NCI-H446 treated with DMSO at 0.1 percent for 48 hours (cell line): Measurements from ENCODE around the gene ZNF33A.
"Not testable (repeated sequence)": the region's sequence is repeated elsewhere in the genome, so short reads cannot be mapped to it uniquely, and the experiment has no call there.

Experiments
- DNase-seq: peaks from one replicate; lab custom pipeline; 2025; lab: John Stamatoyannopoulos, UW

ZNF33A gene

GRCh38 chr10:38045129-38045528 lies 34.7 kb downstream of the ZNF33A start:
- no peak for DNase-seq

- no peak for DNase-seq
Measured at GRCh38 chr10:38047666-38048065, 37.2 kb downstream of the ZNF33A start.

GRCh38 chr10:38050212-38050611 lies 39.7 kb downstream of the ZNF33A start:
- DNase-seq, result no peak

- no peak for DNase-seq
Measured at GRCh38 chr10:38054361-38054797, 43.9 kb downstream of the ZNF33A start.

- DNase-seq, result not testable (repeated sequence)
Measured at GRCh38 chr10:38055274-38055894, 44.9 kb downstream of the ZNF33A start.

- DNase-seq, result not testable (repeated sequence)
Measured at GRCh38 chr10:38069663-38070062, 59.2 kb downstream of the ZNF33A start.

GRCh38 chr10:38070501-38070900 lies 60.0 kb downstream of the ZNF33A start:
- DNase-seq, result no peak

GRCh38 chr10:38072552-38072951 lies 62.1 kb downstream of the ZNF33A start:
- DNase-seq, result no peak

GRCh38 chr10:38076687-38077086 lies 66.2 kb downstream of the ZNF33A start:
- no peak for DNase-seq

- DNase-seq, result not testable (repeated sequence)
Measured at GRCh38 chr10:38093318-38093717, 82.8 kb downstream of the ZNF33A start.

GRCh38 chr10:38093816-38094157 lies 83.3 kb downstream of the ZNF33A start:
- DNase-seq, result no peak

- peak; percentile 87 for DNase-seq
Measured at GRCh38 chr10:38094158-38094926, 83.9 kb downstream of the ZNF33A start, which contains the start of gene ZNF37A. TSS of gene ZNF37A (plus strand) at chr10:38094337. CDS start at chr10:38096618, 2,281 bp downstream.

GRCh38 chr10:38094927-38095574 lies 84.6 kb downstream of the ZNF33A start:
- DNase-seq, result no peak

GRCh38 chr10:38102880-38103279 lies 92.4 kb downstream of the ZNF33A start:
- no peak for DNase-seq

- no peak for DNase-seq
Measured at GRCh38 chr10:38103756-38104155, 93.3 kb downstream of the ZNF33A start.

GRCh38 chr10:38112159-38112558 lies 101.7 kb downstream of the ZNF33A start:
- DNase-seq, result no peak
